ENCODE data around the gene PVALEF. TPM values are rescaled to one million over a fixed set of nuclear protein-coding genes. Genes with fewer than 3 reads are reported as not detected.

The PVALEF gene
- total and polyA plus RNA-seq, 2 of the 8 experiments (the other 6 are each of a cell fraction or from before 2014, with no cell fraction given), result 0.03 TPM; not detected in 1

- TF ChIP-seq RAD21 (IDR thresholded peaks at IDR 0.05 in 1 of 2, conservative IDR thresholded peaks at IDR 0.05 in 1 of 2; ENCODE audit: low read depth in 2 of 2, low read length in 2 of 2), result peak; percentile 19 to 30; a peak in 2 of 4 replicates
- TF ChIP-seq ATF3 (IDR thresholded peaks at IDR 0.05; ENCODE audit: insufficient read depth, low read depth, low read length), result no peak
- no peak for TF ChIP-seq CBX5 (IDR thresholded peaks at IDR 0.05; ENCODE audit: low read depth, low read length)
- TF ChIP-seq ASH2L (IDR thresholded peaks at IDR 0.05; ENCODE audit: low read length), result no peak
- TF ChIP-seq ATF2 (IDR thresholded peaks at IDR 0.05; ENCODE audit: low read length), result peak; percentile 89
- peak; percentile 16; the same call in 1 of the 2 replicates for TF ChIP-seq RFX5 (IDR thresholded peaks at IDR 0.05; ENCODE audit: borderline replicate concordance, low read depth, low read length)
- 0 out of 3 replicates have a peak, but pooled peaks of 1 of the 2 experiments have one; percentile 22 for TF ChIP-seq POLR2A (IDR thresholded peaks at IDR 0.05; ENCODE audit: control extremely low read depth in 1 of 2, low read depth in 2 of 2, low read length in 2 of 2)
- TF ChIP-seq SIN3A (conservative IDR thresholded peaks at IDR 0.05 in 1 of 2, IDR thresholded peaks at IDR 0.05 in 1 of 2; ENCODE audit: low read depth in 1 of 2, low read length in 2 of 2), result no peak
- peak; percentile 92 for TF ChIP-seq SP1 (IDR thresholded peaks at IDR 0.05; ENCODE audit: low read depth, low read length)
- TF ChIP-seq YY1 (IDR thresholded peaks at IDR 0.05; ENCODE audit: low read depth, low read length), result no peak
- TF ChIP-seq TEAD4 (IDR thresholded peaks at IDR 0.05; ENCODE audit: low read depth, low read length), result no peak
- no peak for TF ChIP-seq RNF2 (IDR thresholded peaks at IDR 0.05; ENCODE audit: borderline replicate concordance, low read depth, low read length, missing control alignments, poor library complexity, severe bottlenecking)
- peak; percentile 60 for TF ChIP-seq USF2 (IDR thresholded peaks at IDR 0.05; ENCODE audit: low read length)
- TF ChIP-seq GABPA (IDR thresholded peaks at IDR 0.05; ENCODE audit: borderline replicate concordance, insufficient read depth, low read length), result peak; percentile 13; the same call in 1 of the 2 replicates
- peak; percentile 16; the same call in 1 of the 2 replicates for TF ChIP-seq BRCA1 (IDR thresholded peaks at IDR 0.05; ENCODE audit: low read depth, low read length)
- peak; percentile 94 for TF ChIP-seq KDM4A (IDR thresholded peaks at IDR 0.05; ENCODE audit: low read depth, low read length, severe bottlenecking)
- no peak for TF ChIP-seq HDAC6 (IDR thresholded peaks at IDR 0.05; ENCODE audit: low read depth, low read length)
- peak; percentile 95; the same call in 1 of the 2 replicates for TF ChIP-seq SP4 (IDR thresholded peaks at IDR 0.05; ENCODE audit: low read length)
- no peak for TF ChIP-seq EGR1 (IDR thresholded peaks at IDR 0.05; ENCODE audit: borderline replicate concordance, low read depth, low read length)
Observed at GRCh38 chr17:81119223-81120148, 45.8 kb upstream of the PVALEF start (continued).
